Measurements from ENCODE around the gene HDAC8. TPM values are rescaled to one million over a fixed set of nuclear protein-coding genes. Genes with fewer than 3 reads are reported as not detected.
"Not testable (repeated sequence)": the region's sequence is repeated elsewhere in the genome, so short reads cannot be mapped to it uniquely, and the experiment has no call there.

Gene HDAC8
- total RNA-seq, 6 experiments from 2014 or later = 14.4 to 20.7 (median 17.8) TPM

- H3K4me1 Mint-ChIP-seq (ENCODE audit: low read depth) = no peaks in the 10 kb centered on the region
- DNase-seq = no peak
- H3K9me3 Mint-ChIP-seq = peaks cover 4% of the 10 kb centered on the region; the same call in 1 of the 2 replicates
- H3K36me3 Mint-ChIP-seq (ENCODE audit: low read depth) = peaks cover 11% of the 10 kb centered on the region
- no peaks in the 10 kb centered on the region for H3K27me3 Mint-ChIP-seq (ENCODE audit: insufficient read depth)
- no peak for TF ChIP-seq CTCF (IDR thresholded peaks at IDR 0.05)
- H3K27ac Mint-ChIP-seq = no peak overlapping the region
- H3K4me3 Mint-ChIP-seq = no peak overlapping the region
Observed at GRCh38 chrX:72330131-72330530, 242.5 kb downstream of the HDAC8 start.

GRCh38 chrX:72326605-72327300 lies 245.9 kb downstream of the HDAC8 start:
- H3K4me3 Mint-ChIP-seq = no peak overlapping the region
- no peak overlapping the region for H3K27ac Mint-ChIP-seq
- no peak for DNase-seq
- no peak for TF ChIP-seq CTCF (IDR thresholded peaks at IDR 0.05)
- H3K9me3 Mint-ChIP-seq = peaks cover 4% of the 10 kb centered on the region; the same call in 1 of the 2 replicates
- no peaks in the 10 kb centered on the region for H3K27me3 Mint-ChIP-seq (ENCODE audit: insufficient read depth)
- no peaks in the 10 kb centered on the region for H3K4me1 Mint-ChIP-seq (ENCODE audit: low read depth)
- peaks cover 11% of the 10 kb centered on the region for H3K36me3 Mint-ChIP-seq (ENCODE audit: low read depth)

- H3K4me1 Mint-ChIP-seq (ENCODE audit: low read depth); H3K36me3 Mint-ChIP-seq (ENCODE audit: low read depth); H3K9me3 Mint-ChIP-seq; H3K4me3 Mint-ChIP-seq; H3K27me3 Mint-ChIP-seq (ENCODE audit: insufficient read depth); H3K27ac Mint-ChIP-seq; DNase-seq: not testable (repeated sequence)
Observed at GRCh38 chrX:72319651-72320050, 253.0 kb downstream of the HDAC8 start.

- no peak for DNase-seq
- no peak for TF ChIP-seq CTCF (IDR thresholded peaks at IDR 0.05)
- no peak overlapping the region for H3K27ac Mint-ChIP-seq
- no peaks in the 10 kb centered on the region; the same call in 1 of the 2 replicates for H3K27me3 Mint-ChIP-seq (ENCODE audit: insufficient read depth)
- H3K36me3 Mint-ChIP-seq (ENCODE audit: low read depth) = no peaks in the 10 kb centered on the region
- H3K4me3 Mint-ChIP-seq = no peak overlapping the region
- no peaks in the 10 kb centered on the region for H3K4me1 Mint-ChIP-seq (ENCODE audit: low read depth)
- H3K9me3 Mint-ChIP-seq = no peaks in the 10 kb centered on the region
Observed at GRCh38 chrX:72317139-72317538, 255.5 kb downstream of the HDAC8 start.

- no peak overlapping the region for H3K27ac Mint-ChIP-seq
- H3K36me3 Mint-ChIP-seq (ENCODE audit: low read depth) = no peaks in the 10 kb centered on the region
- no peaks in the 10 kb centered on the region for H3K9me3 Mint-ChIP-seq
- no peaks in the 10 kb centered on the region for H3K4me1 Mint-ChIP-seq (ENCODE audit: low read depth)
- H3K27me3 Mint-ChIP-seq (ENCODE audit: insufficient read depth) = no peaks in the 10 kb centered on the region; the same call in 1 of the 2 replicates
- DNase-seq = no peak
- no peak overlapping the region for H3K4me3 Mint-ChIP-seq
- no peak for TF ChIP-seq CTCF (IDR thresholded peaks at IDR 0.05)
Observed at GRCh38 chrX:72316408-72317110, 256.1 kb downstream of the HDAC8 start.

GRCh38 chrX:72314881-72315280 lies 257.8 kb downstream of the HDAC8 start:
- no peak for DNase-seq
- no peak for TF ChIP-seq CTCF (IDR thresholded peaks at IDR 0.05)
- H3K27ac Mint-ChIP-seq = no peak overlapping the region
- H3K36me3 Mint-ChIP-seq (ENCODE audit: low read depth) = no peaks in the 10 kb centered on the region
- no peak overlapping the region for H3K4me3 Mint-ChIP-seq
- no peaks in the 10 kb centered on the region; the same call in 1 of the 2 replicates for H3K27me3 Mint-ChIP-seq (ENCODE audit: insufficient read depth)
- no peaks in the 10 kb centered on the region for H3K9me3 Mint-ChIP-seq
- H3K4me1 Mint-ChIP-seq (ENCODE audit: low read depth) = no peaks in the 10 kb centered on the region
